ENCODE data around the gene PLEKHN1. TPM values are rescaled to one million over a fixed set of nuclear protein-coding genes. Genes with fewer than 3 reads are reported as not detected.

PLEKHN1 gene
- total RNA-seq, 2 donors from 2014 or later: 1.9 to 2.3 TPM

- DNase-seq (no peak), ATAC-seq (replicated peaks in 1 of 2) (no peak)
- H3K27ac Mint-ChIP-seq: no peak overlapping the region
- peaks cover 23% of the 10 kb centered on the region for H3K4me1 Mint-ChIP-seq (ENCODE audit: low read depth)
- H3K4me3 Mint-ChIP-seq: peak overlapping the region in 1 of 2 donors; percentile 40
- peaks cover 5 to 7% of the 10 kb centered on the region in 2 donors for H3K36me3 Mint-ChIP-seq (ENCODE audit: insufficient read depth in 2 of 2)
- peaks cover 33% of the 10 kb centered on the region for H3K27me3 Mint-ChIP-seq (ENCODE audit: low read depth)
- H3K9me3 Mint-ChIP-seq: no peaks in the 10 kb centered on the region
Measured at GRCh38 chr1:996851-997712, 30.8 kb downstream of the PLEKHN1 start.

GRCh38 chr1:997713-997992 is 31.4 kb downstream of the PLEKHN1 start:
- H3K36me3 Mint-ChIP-seq (ENCODE audit: insufficient read depth in 2 of 2): peaks cover 2% of the 10 kb centered on the region in 2 donors
- H3K4me1 Mint-ChIP-seq (ENCODE audit: low read depth): peaks cover 17% of the 10 kb centered on the region
- ATAC-seq (replicated peaks in 1 of 2) (no peak), DNase-seq (no peak)
- no peaks in the 10 kb centered on the region for H3K9me3 Mint-ChIP-seq
- H3K27me3 Mint-ChIP-seq (ENCODE audit: low read depth): peaks cover 33% of the 10 kb centered on the region
- no peak overlapping the region for H3K27ac Mint-ChIP-seq
- peak overlapping the region in 1 of 2 donors; percentile 40 for H3K4me3 Mint-ChIP-seq

- peaks cover 37% of the 10 kb centered on the region for H3K27me3 Mint-ChIP-seq (ENCODE audit: low read depth)
- H3K4me3 Mint-ChIP-seq: peak overlapping the region in 1 of 2 donors; percentile 55
- H3K4me1 Mint-ChIP-seq (ENCODE audit: low read depth): peaks cover 12% of the 10 kb centered on the region
- H3K36me3 Mint-ChIP-seq (ENCODE audit: insufficient read depth in 2 of 2): peaks cover 0 to 2% of the 10 kb centered on the region in 2 donors
- DNase-seq: no peak
- H3K9me3 Mint-ChIP-seq: no peaks in the 10 kb centered on the region
- no peak overlapping the region for H3K27ac Mint-ChIP-seq
- ATAC-seq (replicated peaks in 1 of 2): no peak
Measured at GRCh38 chr1:997993-998744, 31.9 kb downstream of the PLEKHN1 start.

GRCh38 chr1:998745-998994 is 32.4 kb downstream of the PLEKHN1 start:
- Mint-ChIP-seq H3K27me3 (ENCODE audit: low read depth) (peaks cover 40% of the 10 kb centered on the region), H3K4me1 (ENCODE audit: low read depth) (peaks cover 11% of the 10 kb centered on the region), H3K9me3 (no peaks in the 10 kb centered on the region), H3K4me3 (peak overlapping the region; percentile 32 to 55), H3K27ac (no peak overlapping the region), H3K36me3 (ENCODE audit: insufficient read depth in 2 of 2) (peaks cover 0 to 2% of the 10 kb centered on the region in 2 donors)
- DNase-seq (no peak), ATAC-seq (replicated peaks in 1 of 2) (no peak)

- peaks cover 11% of the 10 kb centered on the region for H3K4me1 Mint-ChIP-seq (ENCODE audit: low read depth)
- peak in 1 of 2 donors; percentile 32 for DNase-seq
- H3K9me3 Mint-ChIP-seq: no peaks in the 10 kb centered on the region
- H3K27me3 Mint-ChIP-seq (ENCODE audit: low read depth): peaks cover 40% of the 10 kb centered on the region
- peak; percentile 11 to 12 for ATAC-seq (replicated peaks in 1 of 2)
- no peak overlapping the region for H3K27ac Mint-ChIP-seq
- peaks cover 0 to 2% of the 10 kb centered on the region in 2 donors for H3K36me3 Mint-ChIP-seq (ENCODE audit: insufficient read depth in 2 of 2)
- H3K4me3 Mint-ChIP-seq: peak overlapping the region; percentile 45 to 65
Measured at GRCh38 chr1:998995-999724, 32.9 kb downstream of the PLEKHN1 start.

DNA sequence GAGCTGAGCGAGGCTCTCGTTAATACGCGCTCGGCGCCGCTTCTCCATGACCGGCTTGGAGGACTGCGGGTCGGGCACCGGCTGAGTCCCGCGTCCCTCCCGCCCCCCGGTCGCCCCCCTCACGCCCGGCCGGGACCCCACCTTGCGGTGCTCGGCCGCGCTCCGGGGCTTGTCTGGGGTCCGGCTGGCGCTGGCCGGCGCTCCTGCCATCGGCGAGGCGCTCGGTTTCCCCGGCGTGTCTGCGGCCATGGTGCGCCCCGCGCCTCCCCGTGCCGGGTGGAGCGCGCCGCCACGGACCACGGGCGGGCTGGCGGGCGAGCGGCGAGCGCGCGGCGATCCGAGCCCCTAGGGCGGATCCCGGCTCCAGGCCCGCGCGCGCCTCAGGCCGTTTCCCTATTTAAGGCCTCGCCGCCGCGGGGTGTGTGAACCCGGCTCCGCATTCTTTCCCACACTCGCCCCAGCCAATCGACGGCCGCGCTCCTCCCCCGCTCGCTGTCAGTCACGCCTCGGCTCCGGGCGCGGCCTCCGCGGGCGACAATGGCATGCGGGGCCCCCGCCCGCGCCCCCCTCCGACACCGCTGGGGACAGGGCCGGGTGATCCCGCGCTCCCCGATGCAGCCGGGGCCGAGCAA is 33.6 kb downstream of the PLEKHN1 start, which contains the start of gene HES4:
TSS of gene HES4 (minus strand) at position 373 of the 632 bp plus-strand sequence. CDS start at position 249, 124 bp downstream.
- H3K4me1 Mint-ChIP-seq (ENCODE audit: low read depth): peaks cover 16% of the 10 kb centered on the region
- peak; percentile 70 to 79 for DNase-seq
- H3K4me3 Mint-ChIP-seq: peak within 1 kb of the TSS; percentile 80 to 81
- peak within 1 kb of the TSS; percentile 89 for H3K27ac Mint-ChIP-seq
- peaks cover 41% of the 10 kb centered on the region for H3K27me3 Mint-ChIP-seq (ENCODE audit: low read depth)
- no peaks in the 10 kb centered on the region for H3K9me3 Mint-ChIP-seq
- peaks cover 0 to 2% of the 10 kb centered on the region in 2 donors for H3K36me3 Mint-ChIP-seq (ENCODE audit: insufficient read depth in 2 of 2)
- peak; percentile 64 to 69 for ATAC-seq (replicated peaks in 1 of 2)

DNA sequence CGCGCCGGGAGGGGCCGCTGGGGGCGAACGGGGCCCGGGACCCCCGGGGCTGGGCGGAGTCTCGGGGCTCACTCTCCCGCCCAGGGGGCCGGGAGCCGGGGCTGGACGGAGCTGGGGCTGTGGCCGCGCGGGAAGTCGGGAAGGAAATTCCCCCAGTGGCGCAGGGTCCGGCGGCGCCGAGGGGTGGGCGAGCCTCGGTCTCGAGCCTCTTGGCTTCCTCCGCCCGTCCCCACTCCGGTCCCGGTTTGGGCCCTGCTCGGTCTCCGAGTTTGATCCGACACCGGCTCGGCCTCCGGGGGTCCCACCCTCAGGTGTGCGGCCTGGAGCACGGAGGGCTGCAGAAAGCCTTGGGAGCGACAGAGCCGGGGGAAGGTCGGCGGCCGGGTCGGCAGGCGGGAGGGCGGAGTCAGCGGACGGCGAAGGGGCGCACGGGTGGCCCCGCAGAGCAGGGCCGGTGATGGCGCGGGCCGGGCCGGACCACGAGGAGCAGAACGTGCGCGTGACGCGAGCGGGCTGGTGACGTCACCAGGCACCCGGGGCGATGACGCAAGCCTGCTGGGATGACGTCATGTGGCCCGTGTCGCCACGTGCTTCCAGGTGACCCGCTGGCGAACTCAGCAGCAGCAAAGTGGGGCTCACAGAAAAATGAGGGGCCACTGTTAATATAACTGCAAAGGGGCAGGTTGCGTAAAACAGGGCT is 34.2 kb downstream of the PLEKHN1 start:
- Mint-ChIP-seq H3K9me3 (no peaks in the 10 kb centered on the region), H3K4me1 (ENCODE audit: low read depth) (peaks cover 16% of the 10 kb centered on the region), H3K36me3 (ENCODE audit: insufficient read depth in 2 of 2) (peaks cover 0 to 2% of the 10 kb centered on the region in 2 donors), H3K27ac (peak overlapping the region; percentile 89), H3K27me3 (ENCODE audit: low read depth) (peaks cover 41% of the 10 kb centered on the region), H3K4me3 (peak overlapping the region; percentile 80 to 81)
- peak; percentile 71 to 79 for DNase-seq
- ATAC-seq (replicated peaks in 1 of 2): peak; percentile 25 to 37

DNA sequence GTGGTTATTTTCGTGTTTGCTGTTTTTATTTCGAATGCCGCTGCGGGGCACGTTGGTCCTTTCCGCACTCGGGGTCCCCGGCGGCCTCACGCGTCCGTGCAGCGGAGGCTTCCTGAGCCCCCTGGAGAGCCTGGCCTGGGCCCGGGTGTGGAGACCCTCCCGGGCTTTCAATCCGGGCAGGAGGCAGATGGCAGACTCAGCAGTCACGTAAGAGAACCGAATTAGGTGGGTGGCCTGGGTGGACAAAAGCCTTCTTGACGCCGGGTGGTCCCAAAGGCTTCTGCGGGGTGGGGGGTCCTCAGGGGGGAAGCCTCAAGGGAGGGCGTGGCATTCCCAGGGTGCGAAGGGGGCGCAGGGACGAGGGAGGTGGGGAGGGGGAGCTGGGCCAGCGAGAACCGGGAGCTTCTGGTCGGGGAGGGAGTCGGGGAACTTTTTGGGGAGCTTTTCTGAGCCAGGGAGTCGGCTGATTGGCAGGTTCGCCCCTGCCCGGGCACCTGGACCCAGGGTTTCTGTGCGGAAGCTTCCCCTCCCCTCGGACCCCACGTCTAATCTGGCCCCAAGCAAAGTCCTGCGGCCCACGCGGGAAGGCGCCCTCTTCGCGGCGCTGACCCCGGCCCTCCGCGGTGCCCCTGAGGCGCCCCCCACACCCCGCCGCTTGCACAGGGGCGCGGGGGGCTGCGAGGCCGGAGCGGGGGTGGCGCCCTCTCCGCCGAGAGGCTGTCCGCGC is 34.9 kb downstream of the PLEKHN1 start:
- ATAC-seq (replicated peaks in 1 of 2) (no peak), DNase-seq (no peak)
- peaks cover 35% of the 10 kb centered on the region for H3K27me3 Mint-ChIP-seq (ENCODE audit: low read depth)
- H3K36me3 Mint-ChIP-seq (ENCODE audit: insufficient read depth in 2 of 2): peaks cover 0 to 2% of the 10 kb centered on the region in 2 donors
- peaks cover 11% of the 10 kb centered on the region for H3K4me1 Mint-ChIP-seq (ENCODE audit: low read depth)
- H3K4me3 Mint-ChIP-seq: peak overlapping the region; percentile 80 to 81
- H3K27ac Mint-ChIP-seq: no peak overlapping the region
- no peaks in the 10 kb centered on the region for H3K9me3 Mint-ChIP-seq

DNA sequence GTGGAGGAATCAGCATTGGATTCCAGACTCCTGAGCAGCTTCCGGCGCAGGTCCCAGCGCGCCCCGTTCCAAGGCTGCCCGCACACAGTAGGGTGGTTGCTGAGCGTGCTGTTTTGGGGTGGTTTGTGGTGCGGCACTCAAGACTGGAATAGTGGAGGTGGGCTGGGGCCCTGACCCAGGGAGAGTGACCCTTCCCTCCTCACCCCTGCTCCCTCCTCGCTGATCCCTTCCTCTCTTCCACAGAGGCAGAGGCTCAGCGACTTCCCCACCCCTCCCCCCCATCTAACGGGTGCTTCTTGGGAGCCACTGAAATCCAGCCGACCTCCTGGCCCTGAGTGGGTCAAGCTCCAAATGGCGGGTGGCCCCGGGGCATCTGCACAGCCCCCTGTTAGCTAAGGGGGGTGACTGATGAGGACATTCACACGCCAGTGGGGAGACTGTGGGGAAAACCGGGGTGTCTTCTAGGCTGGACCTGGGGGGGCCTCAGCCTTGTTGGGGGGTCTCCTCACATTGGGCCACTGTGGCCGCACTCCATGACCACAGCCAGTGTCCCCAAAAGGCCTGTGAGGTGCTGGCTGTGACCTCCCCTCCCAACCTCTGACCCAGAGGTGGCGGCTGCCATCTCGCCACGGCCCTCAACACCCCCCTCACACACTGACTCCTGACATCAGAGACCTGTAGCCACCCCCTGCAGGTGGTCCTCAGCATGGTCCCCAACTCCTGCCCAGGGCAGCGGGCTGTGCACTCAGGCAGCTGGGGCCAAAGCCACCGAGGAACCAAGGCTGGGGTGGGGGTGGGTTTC is 37.5 kb downstream of the PLEKHN1 start:
- peaks cover 0 to 2% of the 10 kb centered on the region in 2 donors for H3K36me3 Mint-ChIP-seq (ENCODE audit: insufficient read depth in 2 of 2)
- H3K9me3 Mint-ChIP-seq: no peaks in the 10 kb centered on the region
- no peak overlapping the region for H3K4me3 Mint-ChIP-seq
- no peak overlapping the region for H3K27ac Mint-ChIP-seq
- H3K27me3 Mint-ChIP-seq (ENCODE audit: low read depth): peaks cover 24% of the 10 kb centered on the region
- DNase-seq (no peak), ATAC-seq (replicated peaks in 1 of 2) (no peak)
- H3K4me1 Mint-ChIP-seq (ENCODE audit: low read depth): peaks cover 11% of the 10 kb centered on the region

GRCh38 chr1:1004420-1004779 is 38.1 kb downstream of the PLEKHN1 start:
- ATAC-seq (replicated peaks in 1 of 2) (no peak), DNase-seq (no peak)
- Mint-ChIP-seq H3K27me3 (ENCODE audit: low read depth) (peaks cover 24% of the 10 kb centered on the region), H3K4me1 (ENCODE audit: low read depth) (peaks cover 16% of the 10 kb centered on the region), H3K27ac (no peak overlapping the region), H3K4me3 (peak overlapping the region in 1 of 2 donors; percentile 57), H3K9me3 (no peaks in the 10 kb centered on the region), H3K36me3 (ENCODE audit: insufficient read depth in 2 of 2) (peaks cover 0 to 2% of the 10 kb centered on the region in 2 donors)

All from activated T-cell treated with anti-CD3 and anti-CD28 coated beads, Interleukin-2, amount 50 U/mL, for 72 hours (primary cell).